VCaP (cell line): ENCODE data around the gene SLC39A2.

Experiments
- H3K27ac ChIP-seq: fragments of 450-650 bp; 2 replicates; pipeline ENCODE4 v1.5.1; 2017
- TF ChIP-seq, protein P1 (sequence below): fragments of 450-650 bp; conservative IDR thresholded peaks from 2 replicates; pipeline ENCODE4 v1.5.1; 2017; ENCODE audit warnings: mild to moderate bottlenecking, moderate library complexity

SLC39A2 gene

DNA sequence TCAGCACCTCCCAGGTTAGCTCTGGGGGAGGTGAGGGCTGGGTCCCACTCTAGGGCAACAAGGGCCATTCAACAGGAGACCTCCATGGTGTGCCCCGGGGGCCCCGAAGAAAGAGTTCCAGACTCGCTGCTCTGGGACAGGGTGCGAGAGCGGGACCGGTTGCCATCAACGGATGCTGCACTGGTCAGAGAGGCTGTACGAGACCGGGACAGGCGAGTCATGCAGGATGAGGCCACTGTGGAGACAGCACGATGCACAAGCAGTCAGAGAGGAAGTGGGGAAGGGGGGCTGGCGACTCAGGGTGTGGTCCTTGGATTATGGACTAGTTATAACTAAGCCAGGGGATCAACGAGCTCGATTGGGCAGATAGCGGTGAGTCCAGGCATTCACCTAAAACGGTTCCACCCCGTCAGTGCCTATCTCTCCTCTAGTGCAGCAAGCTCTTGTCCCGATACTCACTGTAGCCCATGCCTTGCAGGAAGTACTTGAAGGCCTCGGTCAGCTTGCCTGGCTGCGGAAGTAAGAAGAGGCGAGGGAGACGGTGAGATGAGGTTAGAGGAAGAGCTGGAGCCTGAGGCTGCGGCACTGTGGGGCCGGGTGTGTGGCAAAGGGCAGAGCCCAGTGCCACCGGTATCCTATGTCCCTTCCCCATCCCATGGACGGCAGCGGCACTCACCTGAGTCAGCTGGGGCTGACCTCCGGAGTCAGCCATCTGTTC is 18.6 kb downstream of the SLC39A2 start:
- TF ChIP-seq, protein P1, sequence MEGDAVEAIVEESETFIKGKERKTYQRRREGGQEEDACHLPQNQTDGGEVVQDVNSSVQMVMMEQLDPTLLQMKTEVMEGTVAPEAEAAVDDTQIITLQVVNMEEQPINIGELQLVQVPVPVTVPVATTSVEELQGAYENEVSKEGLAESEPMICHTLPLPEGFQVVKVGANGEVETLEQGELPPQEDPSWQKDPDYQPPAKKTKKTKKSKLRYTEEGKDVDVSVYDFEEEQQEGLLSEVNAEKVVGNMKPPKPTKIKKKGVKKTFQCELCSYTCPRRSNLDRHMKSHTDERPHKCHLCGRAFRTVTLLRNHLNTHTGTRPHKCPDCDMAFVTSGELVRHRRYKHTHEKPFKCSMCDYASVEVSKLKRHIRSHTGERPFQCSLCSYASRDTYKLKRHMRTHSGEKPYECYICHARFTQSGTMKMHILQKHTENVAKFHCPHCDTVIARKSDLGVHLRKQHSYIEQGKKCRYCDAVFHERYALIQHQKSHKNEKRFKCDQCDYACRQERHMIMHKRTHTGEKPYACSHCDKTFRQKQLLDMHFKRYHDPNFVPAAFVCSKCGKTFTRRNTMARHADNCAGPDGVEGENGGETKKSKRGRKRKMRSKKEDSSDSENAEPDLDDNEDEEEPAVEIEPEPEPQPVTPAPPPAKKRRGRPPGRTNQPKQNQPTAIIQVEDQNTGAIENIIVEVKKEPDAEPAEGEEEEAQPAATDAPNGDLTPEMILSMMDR: no peak
- no peak overlapping the region for H3K27ac ChIP-seq

DNA sequence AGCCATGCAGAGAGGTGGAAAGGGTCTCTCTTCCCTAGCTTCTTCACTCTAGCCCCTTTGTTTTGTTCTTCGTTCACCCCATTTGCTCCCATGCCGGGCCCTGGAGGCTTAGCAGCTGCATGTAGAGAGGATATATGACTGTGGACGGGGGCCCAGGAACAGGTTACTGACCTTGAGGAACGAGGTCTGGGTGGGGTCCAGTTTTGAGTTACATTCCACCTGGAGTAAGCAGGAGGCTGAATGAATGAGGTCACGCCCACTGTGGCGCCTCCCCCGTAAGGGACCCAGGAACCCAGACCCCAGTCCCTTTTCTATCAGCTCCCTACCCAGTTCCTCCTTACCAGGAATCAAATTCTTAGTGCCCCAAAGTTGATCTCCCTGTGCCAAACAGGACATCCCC is 19.2 kb downstream of the SLC39A2 start:
- H3K27ac ChIP-seq: no peak overlapping the region
- TF ChIP-seq, protein P1: no peak

DNA sequence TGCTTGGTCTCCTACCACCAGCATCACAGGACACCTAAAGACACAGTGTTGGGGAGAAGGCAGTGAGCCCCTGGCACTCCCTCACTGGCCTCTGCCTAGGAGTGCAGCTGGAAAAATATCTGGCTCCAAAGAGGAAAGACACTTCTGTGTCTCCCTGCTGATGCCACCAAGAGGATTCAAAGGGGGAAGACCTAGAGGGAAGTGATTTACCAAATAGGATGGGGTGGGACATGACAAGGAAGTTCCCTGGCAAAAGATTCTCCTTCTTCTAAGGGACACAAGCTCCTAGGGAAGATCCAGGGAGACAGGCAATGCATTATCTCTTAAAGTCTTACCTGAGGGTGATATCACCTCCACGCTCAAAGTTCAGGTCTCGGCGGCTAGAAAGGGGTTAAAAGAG is 19.7 kb downstream of the SLC39A2 start:
- TF ChIP-seq, protein P1: no peak
- no peak overlapping the region for H3K27ac ChIP-seq

DNA sequence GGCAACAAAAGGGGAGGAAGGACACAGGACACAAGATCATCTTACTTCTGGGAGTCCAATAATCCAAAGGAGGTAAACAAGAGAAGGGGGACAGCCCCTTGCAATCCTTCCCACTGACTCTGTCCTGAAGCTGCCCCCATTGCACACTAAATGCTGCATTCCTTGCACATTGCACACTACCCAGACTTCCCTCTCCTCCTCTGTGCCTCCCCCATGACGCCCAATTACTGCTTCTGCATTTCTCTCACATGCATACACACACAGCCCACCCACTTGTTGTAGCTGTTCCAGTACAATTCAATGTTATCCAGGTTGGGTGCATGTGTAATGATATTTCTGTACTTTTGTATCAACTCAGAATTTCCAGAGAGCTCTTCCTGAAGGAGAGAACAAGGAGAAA is 20.3 kb downstream of the SLC39A2 start:
- H3K27ac ChIP-seq: no peak overlapping the region
- TF ChIP-seq, protein P1: no peak

DNA sequence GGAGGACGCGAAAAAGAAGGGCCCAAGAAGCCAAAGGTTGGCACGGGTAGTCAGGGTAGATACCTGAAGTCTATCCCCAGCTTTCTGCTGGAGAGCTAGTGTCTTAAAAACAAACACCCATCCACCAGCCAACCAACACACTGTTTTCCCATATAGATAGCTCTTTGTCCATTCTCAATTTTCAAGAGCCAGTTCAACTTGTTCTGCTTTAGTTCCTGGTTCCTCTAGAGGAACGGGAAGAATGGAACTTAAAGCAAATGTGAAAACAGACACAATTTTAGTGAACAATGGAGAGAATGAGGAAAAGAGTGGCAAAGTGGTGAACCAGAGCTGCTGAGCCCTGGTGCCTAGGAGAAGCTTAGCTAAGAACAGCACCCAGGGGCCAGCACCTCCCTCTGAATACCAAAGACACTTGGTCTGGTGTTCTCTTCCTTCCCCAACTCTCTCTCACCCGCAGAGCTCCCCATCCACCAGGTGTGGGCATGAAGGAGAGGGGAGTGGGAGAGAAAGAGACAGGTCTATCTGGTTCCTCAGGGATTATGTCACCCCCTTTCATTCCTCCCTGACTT is 22.0 kb downstream of the SLC39A2 start:
- no peak overlapping the region for H3K27ac ChIP-seq
- TF ChIP-seq, protein P1: no peak

DNA sequence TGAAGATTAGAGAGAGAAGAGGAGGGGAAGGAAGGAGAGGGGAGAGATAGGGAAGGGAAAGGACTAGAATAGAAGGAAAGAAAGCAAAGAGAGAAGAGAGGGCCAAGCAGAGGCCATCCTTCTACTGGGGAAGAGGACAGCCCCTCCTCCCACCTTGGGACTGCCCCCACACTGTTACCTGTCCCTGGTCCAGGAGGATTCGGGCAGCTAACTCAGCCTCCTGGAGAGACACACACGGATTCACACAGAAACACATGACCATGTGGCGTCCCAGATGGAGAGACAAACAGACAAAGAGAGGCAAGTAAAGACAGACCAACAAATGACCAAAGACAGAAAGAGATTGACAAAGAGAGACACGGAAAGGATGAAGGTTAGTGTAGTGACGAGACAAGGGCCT is 23.6 kb downstream of the SLC39A2 start:
- TF ChIP-seq, protein P1: no peak
- no peak overlapping the region for H3K27ac ChIP-seq

DNA sequence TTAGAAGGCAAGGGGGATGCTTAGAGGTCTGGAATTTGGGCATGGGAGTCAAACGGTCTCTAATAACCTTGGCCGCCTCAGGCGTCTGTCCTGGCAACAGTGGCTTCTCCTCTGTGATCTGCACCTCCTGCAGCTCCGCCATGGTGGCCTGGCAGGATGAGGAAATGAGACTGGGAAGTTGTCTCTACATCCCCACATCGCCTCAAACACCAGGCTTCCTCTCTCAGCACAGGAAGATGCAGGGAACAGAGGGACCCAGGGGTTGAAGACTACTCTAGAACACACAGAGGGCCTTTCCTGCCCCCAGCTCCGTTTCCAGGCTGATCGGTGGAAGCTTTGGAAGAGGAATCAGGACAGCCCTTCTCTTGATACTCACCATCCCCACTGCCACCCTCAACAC is 24.1 kb downstream of the SLC39A2 start:
- no peak overlapping the region for H3K27ac ChIP-seq

More for the DNA sequence above, 24.1 kb downstream of the SLC39A2 start:
- TF ChIP-seq, protein P1: no peak
